ENCODE measurements around the gene ABHD1. TPM values are rescaled to one million over a fixed set of nuclear protein-coding genes. Genes with fewer than 3 reads are reported as not detected.

ABHD1 gene
- total RNA-seq, 2 donors from 2014 or later, result 0.33 TPM; not detected in 1

DNA sequence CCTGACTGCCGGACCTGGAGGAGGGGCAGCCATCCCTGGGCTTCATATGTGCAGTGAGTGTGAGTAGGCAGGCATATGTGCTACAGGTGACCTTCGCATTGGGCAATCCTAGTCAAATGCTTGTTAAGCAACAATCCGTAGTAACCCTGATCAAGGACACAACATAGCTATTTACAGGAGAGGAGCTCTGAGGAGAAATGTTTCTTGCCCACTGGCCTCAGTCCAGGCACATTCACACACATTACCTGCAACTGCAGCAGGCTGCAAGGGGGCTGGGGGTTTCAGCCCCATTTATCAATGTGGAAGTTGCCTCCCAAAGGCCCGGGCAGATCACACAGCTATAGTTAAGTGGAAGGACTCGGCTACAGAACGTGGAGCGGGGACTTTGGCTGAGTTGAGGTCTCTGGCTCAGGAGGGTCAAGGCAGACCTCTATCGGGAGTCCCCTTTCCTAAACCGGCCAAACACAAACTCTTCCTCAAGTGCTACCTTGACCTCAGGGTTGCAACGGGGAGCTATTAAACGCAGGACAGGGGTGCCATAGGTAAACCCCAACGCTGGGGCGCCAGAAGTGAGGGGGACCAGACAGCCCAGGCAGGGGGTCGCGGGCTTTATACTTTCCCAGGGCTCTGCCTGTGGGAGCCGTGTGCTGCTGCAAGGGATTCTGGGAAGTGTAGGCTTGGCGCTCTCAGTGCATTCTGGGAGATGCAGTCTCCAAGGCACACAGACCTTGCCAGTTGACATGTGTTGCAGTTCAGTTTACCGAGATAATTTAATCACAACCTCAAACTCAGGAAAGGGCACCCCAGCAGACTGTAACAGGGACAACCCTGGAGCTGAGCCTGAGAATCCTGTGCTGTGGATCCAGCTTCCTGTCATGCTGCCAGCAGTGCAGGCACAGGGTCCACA, 27.6 kb upstream of the ABHD1 start:
- Histone ChIP-seq H3K36me3 (replicated peaks in 1 of 2; ENCODE audit: insufficient read depth in 1 of 2, low read depth in 2 of 2) (no peaks in the 10 kb centered on the region), H3K27me3 (no peaks in the 10 kb centered on the region), H3K9me3 (no peaks in the 10 kb centered on the region), H3K4me1 (peaks cover 24% of the 10 kb centered on the region), H3K27ac (peak overlapping the region; percentile 5 to 51 (median 34)), H3K4me3 (no peak overlapping the region)
- TF ChIP-seq, protein P1, sequence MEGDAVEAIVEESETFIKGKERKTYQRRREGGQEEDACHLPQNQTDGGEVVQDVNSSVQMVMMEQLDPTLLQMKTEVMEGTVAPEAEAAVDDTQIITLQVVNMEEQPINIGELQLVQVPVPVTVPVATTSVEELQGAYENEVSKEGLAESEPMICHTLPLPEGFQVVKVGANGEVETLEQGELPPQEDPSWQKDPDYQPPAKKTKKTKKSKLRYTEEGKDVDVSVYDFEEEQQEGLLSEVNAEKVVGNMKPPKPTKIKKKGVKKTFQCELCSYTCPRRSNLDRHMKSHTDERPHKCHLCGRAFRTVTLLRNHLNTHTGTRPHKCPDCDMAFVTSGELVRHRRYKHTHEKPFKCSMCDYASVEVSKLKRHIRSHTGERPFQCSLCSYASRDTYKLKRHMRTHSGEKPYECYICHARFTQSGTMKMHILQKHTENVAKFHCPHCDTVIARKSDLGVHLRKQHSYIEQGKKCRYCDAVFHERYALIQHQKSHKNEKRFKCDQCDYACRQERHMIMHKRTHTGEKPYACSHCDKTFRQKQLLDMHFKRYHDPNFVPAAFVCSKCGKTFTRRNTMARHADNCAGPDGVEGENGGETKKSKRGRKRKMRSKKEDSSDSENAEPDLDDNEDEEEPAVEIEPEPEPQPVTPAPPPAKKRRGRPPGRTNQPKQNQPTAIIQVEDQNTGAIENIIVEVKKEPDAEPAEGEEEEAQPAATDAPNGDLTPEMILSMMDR (IDR thresholded peaks at IDR 0.05), result no peak
- no peak for TF ChIP-seq POLR2A (IDR thresholded peaks at IDR 0.05)
- intact Hi-C loops (cut with DNase I), result loop anchor here (10.0 kb wide), 1 partner anchor 209 kb away; the partner anchor contains the start of gene UCN
- ATAC-seq (peak; percentile 87), DNase-seq (peak; percentile 72 to 82 (median 81))
- WGBS, 2 donors, result 15 to 26% methylated on average over 9 to 18 of the region's 18 CpGs

DNA sequence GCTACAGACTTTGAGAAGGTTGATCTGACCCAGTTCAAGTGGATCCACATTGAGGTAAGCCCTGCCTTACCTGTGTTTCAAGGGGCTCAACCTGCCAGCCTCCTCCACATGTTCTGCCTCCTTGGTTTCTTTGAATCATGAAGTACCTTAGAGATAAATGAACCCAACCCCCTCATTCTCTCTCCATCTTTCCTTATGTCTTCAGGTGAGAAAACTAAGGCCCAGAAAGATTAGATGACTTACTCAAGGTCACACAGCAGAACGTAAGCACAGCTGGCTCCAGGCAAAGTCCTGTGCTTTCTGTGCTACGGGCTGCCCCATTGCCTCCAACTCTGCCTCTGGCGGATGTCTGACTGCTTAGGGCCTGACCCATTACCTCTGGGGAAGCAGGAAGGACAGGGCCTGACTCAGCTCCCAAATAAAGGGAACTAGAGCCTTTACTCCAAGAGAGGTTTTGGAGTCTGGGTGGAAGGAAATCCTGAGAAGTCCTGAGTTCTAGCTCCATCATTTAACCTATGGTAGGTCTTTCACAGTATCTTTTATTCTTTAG, 26.8 kb upstream of the ABHD1 start:
- Histone ChIP-seq H3K27me3 (no peaks in the 10 kb centered on the region), H3K4me3 (no peak overlapping the region), H3K4me1 (peaks cover 24% of the 10 kb centered on the region), H3K36me3 (replicated peaks in 1 of 2; ENCODE audit: insufficient read depth in 1 of 2, low read depth in 2 of 2) (no peaks in the 10 kb centered on the region), H3K9me3 (no peaks in the 10 kb centered on the region), H3K27ac (peak overlapping the region in 3 of 4 donors; percentile 5 to 50 (median 15))
- 45 to 46% methylated on average over 3 of the region's 3 CpGs for WGBS, 2 donors
- intact Hi-C loops (cut with DNase I), result loop anchor here (10.0 kb wide), 1 partner anchor 208 kb away; the partner anchor contains the start of gene UCN
- TF ChIP-seq, protein P1 (IDR thresholded peaks at IDR 0.05), result no peak
- no peak for TF ChIP-seq POLR2A (IDR thresholded peaks at IDR 0.05)
- no peak for ATAC-seq
- no peak for DNase-seq

DNA sequence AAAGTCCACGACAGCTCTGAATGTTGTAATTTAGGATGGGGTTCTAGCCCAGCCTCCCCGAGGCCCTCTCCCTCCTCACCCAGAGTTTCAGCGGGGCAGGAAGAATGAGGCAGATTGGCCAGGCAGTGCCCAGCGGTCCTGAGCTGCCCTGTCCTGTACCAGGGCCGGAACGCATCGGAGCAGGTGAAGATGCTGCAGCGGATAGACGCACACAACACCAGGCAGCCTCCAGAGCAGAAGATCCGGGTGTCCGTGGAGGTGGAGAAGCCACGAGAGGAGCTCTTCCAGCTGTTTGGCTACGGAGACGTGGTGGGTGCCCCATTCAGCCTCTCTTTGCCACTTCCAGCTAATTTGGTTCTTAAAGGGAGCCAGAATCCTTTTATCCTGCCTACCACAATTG, 26.3 kb upstream of the ABHD1 start:
- WGBS, 2 donors, result 90 to 91% methylated on average over 14 of the region's 14 CpGs
- DNase-seq, result no peak

DNA sequence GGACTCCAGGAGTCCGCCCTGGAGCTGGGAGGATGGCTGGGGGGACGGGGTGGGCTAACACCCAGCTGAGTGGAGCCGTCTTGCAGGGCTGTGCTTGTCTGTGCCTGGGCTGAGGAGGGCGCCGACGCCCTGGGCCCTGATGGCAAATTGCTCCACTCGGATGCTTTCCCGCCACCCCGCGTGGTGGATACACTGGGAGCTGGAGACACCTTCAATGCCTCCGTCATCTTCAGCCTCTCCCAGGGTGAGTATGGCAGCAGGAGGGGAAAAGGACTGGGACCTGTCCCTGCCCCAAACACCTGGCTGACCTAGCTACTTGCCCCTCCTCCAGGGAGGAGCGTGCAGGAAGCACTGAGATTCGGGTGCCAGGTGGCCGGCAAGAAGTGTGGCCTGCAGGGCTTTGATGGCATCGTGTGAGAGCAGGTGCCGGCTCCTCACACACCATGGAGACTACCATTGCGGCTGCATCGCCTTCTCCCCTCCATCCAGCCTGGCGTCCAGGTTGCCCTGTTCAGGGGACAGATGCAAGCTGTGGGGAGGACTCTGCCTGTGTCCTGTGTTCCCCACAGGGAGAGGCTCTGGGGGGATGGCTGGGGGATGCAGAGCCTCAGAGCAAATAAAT, 24.2 kb upstream of the ABHD1 start:
- H3K27ac ChIP-seq, result no peak overlapping the region
- H3K4me3 ChIP-seq, result no peak overlapping the region
- intact Hi-C loops (cut with DNase I), result loop anchor here (10.0 kb wide), 1 partner anchor 205 kb away; the partner anchor contains the start of gene UCN
- H3K27me3 ChIP-seq, result no peaks in the 10 kb centered on the region
- peaks cover 17% of the 10 kb centered on the region for H3K4me1 ChIP-seq
- ATAC-seq (no peak), DNase-seq (no peak)
- TF ChIP-seq, protein P1 (IDR thresholded peaks at IDR 0.05), result no peak
- TF ChIP-seq POLR2A (IDR thresholded peaks at IDR 0.05), result no peak
- no peaks in the 10 kb centered on the region for H3K36me3 ChIP-seq (replicated peaks in 1 of 2; ENCODE audit: insufficient read depth in 1 of 2, low read depth in 2 of 2)
- H3K9me3 ChIP-seq, result no peaks in the 10 kb centered on the region
- WGBS, 2 donors, result 88 to 89% methylated on average over 3 to 9 of the region's 19 CpGs

More for the DNA sequence above, 26.3 kb upstream of the ABHD1 start:
- Histone ChIP-seq H3K4me3 (no peak overlapping the region), H3K27ac (no peak overlapping the region), H3K27me3 (no peaks in the 10 kb centered on the region), H3K9me3 (no peaks in the 10 kb centered on the region), H3K36me3 (replicated peaks in 1 of 2; ENCODE audit: insufficient read depth in 1 of 2, low read depth in 2 of 2) (no peaks in the 10 kb centered on the region), H3K4me1 (peaks cover 24% of the 10 kb centered on the region)
- ATAC-seq, result no peak
- TF ChIP-seq, protein P1 (IDR thresholded peaks at IDR 0.05), result no peak
- TF ChIP-seq POLR2A (IDR thresholded peaks at IDR 0.05), result no peak
- intact Hi-C loops (cut with DNase I), result loop anchor here (10.0 kb wide), 1 partner anchor 207 kb away; the partner anchor contains the start of gene UCN

Measured in body of pancreas (tissue), 4 donors.